A549 treated with Mapracorat at 1 μM for 4 hours (cell line): ENCODE results near the gene CLDND2. TPM values are rescaled to one million over a fixed set of nuclear protein-coding genes. Genes with fewer than 3 reads are reported as not detected.

ENCODE experiments used
- total RNA-seq: library from RNA; stranded (reverse); fragments of 200-300 nt; extraction: Qiagen RNA extraction; gene quantifications from 5 replicates; pipeline ENCODE4 v1.2.3, GENCODE V29; 2022

CLDND2 gene, protein sequence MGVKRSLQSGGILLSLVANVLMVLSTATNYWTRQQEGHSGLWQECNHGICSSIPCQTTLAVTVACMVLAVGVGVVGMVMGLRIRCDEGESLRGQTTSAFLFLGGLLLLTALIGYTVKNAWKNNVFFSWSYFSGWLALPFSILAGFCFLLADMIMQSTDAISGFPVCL
- 4.6 to 14.2 TPM (median 13.0 TPM) in 5 replicates for total RNA-seq

DNA sequence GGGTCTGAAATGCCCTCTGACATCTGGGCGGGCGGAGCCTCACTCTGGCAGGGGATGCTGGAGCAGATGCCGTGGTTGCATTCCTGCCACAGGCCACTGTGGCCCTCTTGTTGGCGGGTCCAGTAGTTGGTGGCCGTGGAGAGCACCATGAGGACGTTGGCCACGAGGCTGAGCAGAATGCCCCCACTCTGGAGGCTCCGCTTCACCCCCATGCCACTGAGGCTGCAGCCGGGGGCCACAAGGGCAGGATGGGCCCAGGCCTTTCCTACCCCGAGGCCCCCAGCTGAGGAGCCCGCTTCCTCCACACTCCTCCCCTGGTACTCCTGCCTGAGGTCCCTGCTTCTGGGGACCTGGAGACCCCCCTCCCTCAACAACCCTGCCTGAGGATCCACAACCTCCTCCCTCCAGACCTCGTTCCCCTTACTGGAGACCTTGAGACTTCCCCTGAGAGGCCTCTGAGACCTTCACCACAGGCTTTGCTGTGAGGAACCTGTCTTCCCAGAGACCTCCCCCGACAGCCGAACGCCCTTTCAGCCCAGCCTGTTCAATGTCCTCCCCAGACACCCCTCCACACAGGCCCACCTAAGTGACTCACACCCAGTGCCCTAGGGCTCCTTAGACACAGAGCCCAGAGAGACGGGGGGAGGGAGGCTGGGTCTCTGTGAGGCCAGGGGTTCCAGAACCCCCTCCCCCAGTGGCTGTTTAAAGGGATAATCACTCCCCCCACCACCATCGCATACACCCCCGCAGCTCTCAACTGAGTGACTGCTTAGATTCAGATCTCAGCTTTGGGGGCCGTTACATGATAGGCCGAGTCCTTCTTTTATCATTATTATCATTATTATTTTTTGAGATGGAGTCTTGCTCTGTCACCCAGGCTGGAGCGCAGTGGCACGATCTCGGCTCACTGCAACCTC, at the start of gene CLDND2:
Gene CLDND2 (minus strand): TSS at position 638 of the 917 bp plus-strand sequence. CDS start 426 bp downstream, at position 212.

DNA sequence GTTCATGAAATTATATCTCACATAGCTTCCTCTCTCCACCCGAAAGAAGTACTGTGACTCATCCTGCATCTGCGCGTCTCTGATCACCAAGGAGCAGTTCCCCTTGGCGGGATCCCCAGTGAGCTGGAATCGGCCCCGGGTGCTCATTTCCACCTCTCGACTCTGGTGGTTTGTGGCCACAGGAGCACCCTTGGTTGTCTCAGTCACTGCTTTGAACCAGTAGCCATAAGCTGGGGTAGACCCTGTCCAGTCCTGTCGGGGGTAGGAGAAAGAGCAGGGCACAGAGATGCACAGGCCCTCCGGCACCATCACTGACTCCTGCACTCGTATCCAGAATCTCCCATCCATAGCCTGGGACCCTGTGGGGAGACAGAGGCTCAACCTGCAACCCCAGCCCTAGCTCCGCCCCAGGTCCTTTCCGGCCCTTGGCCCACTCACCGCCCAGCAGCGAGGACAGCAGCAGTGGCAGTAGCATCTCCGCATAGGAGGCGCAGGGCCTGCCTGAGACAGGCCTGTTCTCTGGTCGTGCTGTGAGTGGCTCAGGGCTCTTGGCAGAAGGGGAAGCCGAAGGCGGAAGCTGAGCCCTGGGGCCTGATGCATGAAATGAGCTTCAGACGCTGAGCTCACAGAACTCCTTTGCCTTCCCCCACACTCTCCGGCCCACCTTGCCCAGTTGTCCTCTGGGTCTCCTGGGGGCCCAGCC, 48.5 kb upstream of the CLDND2 start, which contains the start of gene SIGLEC10:
Gene SIGLEC10 (minus strand): TSS at position 536 of the 703 bp plus-strand sequence. CDS start 61 bp downstream, at position 475.

DNA sequence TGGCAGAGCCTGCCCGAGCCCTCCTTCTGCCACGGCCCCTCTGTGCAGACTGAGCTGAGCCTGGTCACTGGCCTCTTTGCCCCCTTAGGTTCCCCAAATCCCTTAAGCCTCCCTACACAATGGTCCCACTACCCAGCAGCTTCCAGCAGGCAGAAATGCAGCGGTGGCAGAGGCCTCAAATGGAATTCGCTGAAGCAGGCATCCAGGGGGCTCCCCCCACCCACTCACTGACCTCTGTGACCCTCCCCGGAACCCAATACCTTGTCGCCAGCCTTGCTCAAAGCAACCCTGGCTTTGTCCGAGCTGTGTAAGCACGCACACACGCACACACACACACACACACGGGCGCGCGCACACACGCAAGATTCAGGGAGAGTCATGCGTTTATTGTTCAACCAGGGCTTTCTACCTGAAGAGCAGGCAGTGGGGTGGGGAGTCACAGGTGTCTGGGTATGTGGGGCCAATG, 19.2 kb upstream of the CLDND2 start, which contains the start of gene LIM2:
Gene LIM2 (minus strand): TSS at position 51 of the 466 bp plus-strand sequence. CDS start 531 bp downstream, outside the sequence.

DNA sequence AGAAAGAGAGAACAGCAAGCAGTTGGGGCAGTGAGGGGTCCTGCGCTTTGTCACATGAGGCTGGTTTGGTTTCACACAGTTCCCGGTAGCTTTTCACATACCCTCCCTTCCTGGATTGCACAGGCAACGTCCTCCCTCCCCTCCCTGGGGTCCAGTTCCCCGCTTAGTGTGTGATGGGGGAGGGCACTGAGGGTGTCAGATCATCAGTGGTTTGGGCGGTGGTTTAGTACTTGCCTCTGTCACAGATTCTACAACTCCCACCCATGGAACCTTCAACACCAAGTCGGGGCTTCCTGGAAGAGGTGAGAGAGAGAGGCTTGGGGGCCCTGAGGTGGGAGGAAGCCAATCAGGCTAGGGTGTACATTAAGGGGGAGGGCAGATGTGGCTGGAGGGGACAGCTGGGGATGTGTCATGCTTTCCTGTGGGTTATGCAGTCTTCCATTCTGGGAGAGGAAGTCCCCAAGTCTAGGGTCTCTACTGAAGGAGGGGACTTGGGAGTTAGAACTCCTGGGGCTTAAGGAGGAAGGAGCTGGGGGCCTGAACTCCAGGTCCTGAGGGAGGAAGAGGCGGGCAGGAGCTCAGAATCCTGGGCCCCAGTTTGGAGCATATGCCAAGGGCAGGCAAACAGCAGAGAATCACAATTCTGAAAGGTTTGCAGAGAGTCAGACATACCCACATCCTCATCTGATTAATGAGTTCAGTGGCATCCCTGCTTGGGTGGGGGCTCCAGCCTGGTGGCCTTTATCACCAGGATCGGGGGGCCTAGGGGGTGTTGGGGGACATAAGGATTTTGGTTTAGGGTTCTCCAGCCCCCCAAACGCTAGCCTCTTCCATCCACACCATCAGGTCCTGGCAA, 4.1 kb upstream of the CLDND2 start, which contains the start of gene NKG7:
Gene NKG7 (minus strand): TSS at position 6 of the 856 bp plus-strand sequence. CDS start 119 bp downstream, outside the sequence.

DNA sequence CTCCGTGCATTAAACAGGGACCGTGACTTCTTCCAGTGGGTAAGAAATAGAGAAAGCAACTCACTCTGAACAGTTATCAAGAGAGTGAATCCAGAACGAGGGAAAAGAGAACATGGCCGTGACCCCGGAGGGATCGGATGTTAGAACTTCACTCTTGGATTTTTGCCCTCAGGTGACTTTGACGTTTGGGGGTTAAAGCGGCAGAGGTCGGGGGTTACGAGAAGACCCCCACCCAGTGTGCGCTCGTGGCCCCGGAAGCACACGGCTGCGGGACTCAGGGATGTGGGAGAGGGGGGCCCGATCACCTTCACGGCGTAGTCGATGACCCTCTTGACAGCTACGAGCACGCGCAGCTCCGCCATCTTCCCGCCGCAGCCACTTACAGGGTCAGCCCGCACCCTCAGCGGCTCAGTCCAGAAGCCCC, 2.8 kb downstream of the CLDND2 start, which contains the start of gene ETFB:
Gene ETFB (minus strand): TSS at position 424 of the 424 bp plus-strand sequence. CDS start 62 bp downstream, at position 362.

DNA sequence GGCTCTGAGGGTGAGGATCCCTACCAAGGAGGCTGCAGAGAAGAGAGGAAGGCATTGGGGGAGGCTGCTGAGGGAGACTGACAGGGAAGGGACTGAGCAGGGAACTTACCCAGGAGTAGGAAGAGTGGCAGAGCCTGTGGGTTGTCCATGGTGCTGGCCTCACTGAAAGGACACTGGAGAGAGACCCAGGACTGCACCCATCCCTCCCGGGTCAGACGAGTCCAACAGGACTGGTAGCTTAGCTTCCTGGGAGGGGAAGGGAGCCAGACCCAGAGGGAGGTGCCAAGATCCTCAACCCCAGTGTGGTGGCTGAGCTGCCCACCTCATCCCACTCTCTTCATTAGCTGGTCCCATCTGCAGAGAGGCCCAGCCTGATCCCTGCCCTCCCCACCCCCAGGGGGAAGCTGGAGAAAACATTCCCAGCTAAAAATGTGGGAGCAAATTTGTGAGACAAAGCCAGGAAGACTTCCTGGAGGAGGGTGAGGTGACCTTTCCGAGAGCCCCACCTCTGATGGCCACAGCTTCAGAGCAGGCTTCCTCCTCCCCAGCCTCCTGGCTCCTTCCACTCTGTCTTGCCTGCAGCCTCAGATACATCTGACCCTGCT, 26.7 kb downstream of the CLDND2 start, which contains the start of gene VSIG10L:
Gene VSIG10L (minus strand): TSS at position 164 of the 605 bp plus-strand sequence. CDS start 15 bp downstream, at position 149.

Other genes starting within 250 kb of the CLDND2 start
- 0.09 TPM in 1 of 5 replicates, not detected in the others for gene SIGLEC9, start 244.1 kb downstream of the CLDND2 start, total RNA-seq
- gene SIGLEC7, start 226.7 kb downstream of the CLDND2 start, total RNA-seq = not detected in 5 replicates
- 0.15 TPM in 2 of 5 replicates, not detected in the others for gene CD33, start 143.9 kb downstream of the CLDND2 start, total RNA-seq
- not detected in 5 replicates for gene SIGLECL1, start 117.9 kb downstream of the CLDND2 start, total RNA-seq
- 0.06 to 0.09 TPM (median 0.08 TPM) in 4 of 5 replicates, not detected in the other for gene IGLON5, start 57.4 kb downstream of the CLDND2 start, total RNA-seq
- 9.6 to 14.1 TPM (median 13.8 TPM) in 5 replicates for gene VSIG10L, start 26.9 kb downstream of the CLDND2 start, total RNA-seq
- 227 to 265 TPM (median 239 TPM) in 5 replicates for gene ETFB, start 2.6 kb downstream of the CLDND2 start, total RNA-seq
- not detected in 5 replicates for gene NKG7, start 3.7 kb upstream of the CLDND2 start, total RNA-seq
- gene LIM2, start 19.0 kb upstream of the CLDND2 start, total RNA-seq = not detected in 5 replicates
- gene C19orf84, start 21.6 kb upstream of the CLDND2 start, total RNA-seq = not detected in 5 replicates
- gene SIGLEC10, start 48.6 kb upstream of the CLDND2 start, total RNA-seq = not detected in 5 replicates
- gene SIGLEC8, start 89.5 kb upstream of the CLDND2 start, total RNA-seq = not detected in 5 replicates
- gene CEACAM18, start 109.5 kb upstream of the CLDND2 start, total RNA-seq = not detected in 5 replicates
- gene SIGLEC12, start 132.8 kb upstream of the CLDND2 start, total RNA-seq = not detected in 5 replicates
- gene SIGLEC6, start 162.7 kb upstream of the CLDND2 start, total RNA-seq = not detected in 5 replicates
- gene ZNF175, start 202.3 kb upstream of the CLDND2 start, total RNA-seq = 3.2 to 5.1 TPM (median 4.1 TPM) in 5 replicates